H1 (cell line): ENCODE measurements around the gene RAD51B. TPM values are rescaled to one million over a fixed set of nuclear protein-coding genes. Genes with fewer than 3 reads are reported as not detected.

Experiments
- CTCF ChIA-PET: fragments of 300-600 bp; sonication (Branson Sonifier 250); formaldehyde crosslinking; loops from one replicate; lab custom pipeline; 2021; ENCODE audit not compliant: partially characterized antibody; lab: Charles Lee
- POLR2A ChIA-PET: fragments of 300-600 bp; sonication (Branson Sonifier 250); formaldehyde crosslinking; loops from one replicate; lab custom pipeline; 2021; ENCODE audit warnings: inconsistent platforms; ENCODE audit not compliant: partially characterized antibody; lab: Charles Lee
- DNase-seq, 2 experiments: peaks; one replicate each; pipeline versions ENCODE4 v3.0.0 to v3.0.0-alpha.2; 2010 to 2022; ENCODE audit warnings: low spot score in 2 of 2, low read depth in 1 of 2, mixed read lengths in 1 of 2
- FAIRE-seq: peaks from 2 replicates; lab custom pipeline; 2011; peaks lifted over from hg19 to GRCh38; lab: Jason Lieb, UNC
- H2AFZ ChIP-seq: 2 replicates; pipeline ENCODE4 v1.8.1; 2012; ENCODE audit warnings: low read length, inconsistent platforms
- H2AK5ac ChIP-seq: 2 replicates; pipeline ENCODE4 v1.6.1; 2013; ENCODE audit warnings: low read depth, low read length
- H2BK120ac ChIP-seq: replicated peaks from 2 replicates; pipeline ENCODE3; 2013; ENCODE audit warnings: low read depth, low read length, inconsistent platforms
- H2BK12ac ChIP-seq: 2 replicates; pipeline ENCODE4 v1.6.1; 2013; ENCODE audit warnings: low read depth, low read length
- H2BK15ac ChIP-seq: 2 replicates; pipeline ENCODE4 v1.6.1; 2013; ENCODE audit warnings: low read length
- H2BK20ac ChIP-seq: 2 replicates; pipeline ENCODE4 v1.6.1; 2013; ENCODE audit warnings: low read length
- H2BK5ac ChIP-seq: 2 replicates; pipeline ENCODE4 v1.6.1; 2013; ENCODE audit warnings: low read depth, low read length
- H3K14ac ChIP-seq: 2 replicates; pipeline ENCODE4 v1.6.1; 2013; ENCODE audit warnings: inconsistent platforms; ENCODE audit not compliant: insufficient read length
- H3K18ac ChIP-seq: 2 replicates; pipeline ENCODE4 v1.6.1; 2013; ENCODE audit warnings: low read length; ENCODE audit errors: extremely low read depth
- H3K23ac ChIP-seq: 2 replicates; pipeline ENCODE4 v1.6.1; 2013; ENCODE audit warnings: inconsistent platforms; ENCODE audit not compliant: insufficient read length
- H3K23me2 ChIP-seq: 2 replicates; pipeline ENCODE4 v1.6.1; 2013; ENCODE audit warnings: low read depth, low read length
- H3K27ac ChIP-seq: 2 replicates; pipeline ENCODE4 v1.6.1; 2011; ENCODE audit warnings: low read depth, low read length, inconsistent platforms
- H3K27me3 ChIP-seq, 4 experiments: replicated peaks in 1 of 4; 1 replicate in 1 of 4; 2 replicates in 3 of 4; pipeline versions ENCODE4 v1.6.1 to v1.8.1; 2011 to 2013; ENCODE audit warnings: low read length in 3 of 4, mild to moderate bottlenecking in 3 of 4, inconsistent platforms in 2 of 4, mixed read lengths in 2 of 4, moderate library complexity in 1 of 4; ENCODE audit not compliant: control insufficient read depth in 3 of 4, insufficient read depth in 3 of 4; ENCODE audit errors: extremely low read depth in 1 of 4
- H3K36me3 ChIP-seq, 4 experiments: 2 replicates each; pipeline versions ENCODE4 v1.6.1 to v1.8.1; 2011 to 2013; ENCODE audit warnings: mild to moderate bottlenecking in 4 of 4, low read length in 3 of 4, moderate library complexity in 2 of 4, control low read depth in 1 of 4, inconsistent platforms in 1 of 4; ENCODE audit not compliant: insufficient read depth in 4 of 4, control insufficient read depth in 2 of 4
- H3K4ac ChIP-seq: replicated peaks from 2 replicates; pipeline ENCODE3; 2013; ENCODE audit warnings: low read length, low read depth, mixed read lengths, inconsistent platforms; ENCODE audit not compliant: insufficient read length
- H3K4me1 ChIP-seq, 4 experiments: replicated peaks in 1 of 4; 1 replicate in 1 of 4; 2 replicates in 3 of 4; pipeline versions ENCODE4 v1.6.1 to v1.8.1; 2011 to 2013; ENCODE audit warnings: low read length in 3 of 4, inconsistent platforms in 2 of 4, mixed read lengths in 1 of 4; ENCODE audit not compliant: insufficient read depth in 4 of 4, control insufficient read depth in 3 of 4
- H3K4me2 ChIP-seq, 2 experiments: 2 replicates each; pipeline versions ENCODE4 v1.6.1 to v1.8.1; 2011 to 2013; ENCODE audit warnings: low read depth in 2 of 2, low read length in 2 of 2, control low read depth in 1 of 2, inconsistent platforms in 1 of 2, mild to moderate bottlenecking in 1 of 2; ENCODE audit not compliant: insufficient read depth in 1 of 2
- H3K4me3 ChIP-seq, 4 experiments: fragments of 200-600, 300-600 bp in 1 of 4; sonication (generic), shearing (Covaris generic), sonication (Bioruptor Twin) in 1 of 4; 2 replicates each; pipeline versions ENCODE4 v1.5.1 to v1.8.1; 2011 to 2016; ENCODE audit warnings: low read length in 4 of 4, low read depth in 3 of 4, control low read depth in 2 of 4, inconsistent platforms in 2 of 4, mild to moderate bottlenecking in 2 of 4, mixed read lengths in 1 of 4, moderate library complexity in 1 of 4; ENCODE audit not compliant: insufficient read depth in 2 of 4; ENCODE audit errors: extremely low read depth in 1 of 4
- H3K56ac ChIP-seq: replicated peaks from 2 replicates; pipeline ENCODE3; 2013; ENCODE audit warnings: low read depth, mild to moderate bottlenecking, mixed read lengths, low read length, inconsistent platforms; ENCODE audit not compliant: insufficient read length
- H3K79me1 ChIP-seq: 2 replicates; pipeline ENCODE4 v1.6.1; 2013; ENCODE audit warnings: low read depth, low read length, control low read depth
- H3K79me2 ChIP-seq, 2 experiments: 2 replicates each; pipeline versions ENCODE4 v1.6.1 to v1.8.1; 2012 to 2013; ENCODE audit warnings: low read length in 2 of 2, mild to moderate bottlenecking in 2 of 2, inconsistent platforms in 1 of 2; ENCODE audit not compliant: insufficient read depth in 2 of 2, control insufficient read depth in 1 of 2
- H3K9ac ChIP-seq, 4 experiments: replicated peaks in 1 of 4; 1 replicate in 1 of 4; 2 replicates in 3 of 4; pipeline versions ENCODE4 v1.6.1 to v1.8.1; 2011 to 2013; ENCODE audit warnings: low read depth in 3 of 4, low read length in 3 of 4, control low read depth in 2 of 4, mild to moderate bottlenecking in 2 of 4, moderate library complexity in 2 of 4, inconsistent platforms in 1 of 4; ENCODE audit errors: extremely low read depth in 1 of 4
- H3K9me3 ChIP-seq, 2 experiments: 2 replicates each; pipeline versions ENCODE4 v1.6.1 to v1.8.1; 2012 to 2013; ENCODE audit warnings: mild to moderate bottlenecking in 2 of 2, moderate library complexity in 2 of 2, control low read depth in 1 of 2, inconsistent platforms in 1 of 2, low read depth in 1 of 2, low read length in 1 of 2, mixed read lengths in 1 of 2; ENCODE audit not compliant: insufficient read depth in 2 of 2
- H4K20me1 ChIP-seq, 2 experiments: replicated peaks in 1 of 2; 2 replicates each; pipeline versions ENCODE3 to v1.8.1; 2011 to 2013; ENCODE audit warnings: inconsistent platforms in 2 of 2, low read length in 2 of 2, mild to moderate bottlenecking in 1 of 2; ENCODE audit not compliant: insufficient read depth in 2 of 2, control insufficient read depth in 1 of 2
- H4K5ac ChIP-seq: 2 replicates; pipeline ENCODE4 v1.6.1; 2013; ENCODE audit warnings: low read length, low read depth, mixed read lengths, inconsistent platforms; ENCODE audit not compliant: insufficient read length
- H4K8ac ChIP-seq: 2 replicates; pipeline ENCODE4 v1.8.0; 2013; ENCODE audit warnings: mild to moderate bottlenecking, moderate library complexity, low read length, inconsistent platforms; ENCODE audit not compliant: insufficient read depth; ENCODE audit errors: extremely low read depth
- H4K91ac ChIP-seq: replicated peaks from 2 replicates; pipeline ENCODE3; 2013; ENCODE audit warnings: low read length, mixed read lengths, inconsistent platforms; ENCODE audit not compliant: insufficient read length
- KDM1A ChIP-seq: fragments of 200-600, 300-600 bp; sonication (generic); IDR thresholded peaks from 2 replicates; pipeline ENCODE4 v1.7.1; 2016; ENCODE audit warnings: mild to moderate bottlenecking, low read length, borderline replicate concordance
- RAD21 ChIP-seq, 2 experiments: IDR thresholded peaks in 1 of 2; conservative IDR thresholded peaks in 1 of 2; 2 replicates each; pipeline ENCODE4 v1.6.1; 2011; ENCODE audit warnings: low read depth in 2 of 2, low read length in 2 of 2, improper control_type of control experiment in 1 of 2, inconsistent platforms in 1 of 2, mild to moderate bottlenecking in 1 of 2, moderate library complexity in 1 of 2
- WGBS, 2 experiments: shearing (Covaris generic) in 1 of 2; methylation state at CpG; one replicate each; pipeline versions ENCODE4 v1.1.6 to v1.1.7; 2013 to 2015; ENCODE audit warnings: low lambda C conversion rate in 2 of 2, mixed read lengths in 2 of 2, inconsistent platforms in 1 of 2, low coverage in 1 of 2, missing lambda C conversion rate in 1 of 2; ENCODE audit not compliant: insufficient replicate concordance in 2 of 2, insufficient coverage in 1 of 2, insufficient read length in 1 of 2; ENCODE audit errors: extremely low coverage in 1 of 2, missing lambda C conversion rate in 1 of 2; 5-methylcytosine and 5-hydroxymethylcytosine counted together
- polyA plus RNA-seq, 7 experiments: library from polyadenylated mRNA; depleted of rRNA in 3 of 7; stranded (reverse) in 5 of 7; unstranded in 2 of 7; fragments of >200 nt in 5 of 7; fragments of 200-250 nt in 2 of 7; gene quantifications; 1 replicate in 5 of 7; 2 replicates in 1 of 7; 4 replicates in 1 of 7; pipeline versions ENCODE4 v1.2.1 to v1.2.3, GENCODE V29; 2011 to 2013; ENCODE audit warnings: missing spikeins in 2 of 7, mixed read lengths in 2 of 7
- total RNA-seq: library from RNA; stranded (reverse); fragmentation: NEBNext Ultra II Directional; extraction: Animal tissue kit (Norgen Biotek cat#: 25700); gene quantifications from 2 replicates; pipeline ENCODE4 v1.2.1, GENCODE V29; 2021
- TF ChIP-seq, protein P1 (sequence below), 3 experiments: IDR thresholded peaks; 1 replicate in 2 of 3; 2 replicates in 1 of 3; pipeline versions ENCODE4 v1.5.1 to v1.6.1; 2011; ENCODE audit warnings: low read length in 3 of 3, mild to moderate bottlenecking in 3 of 3, inconsistent platforms in 2 of 3, low read depth in 1 of 3, moderate library complexity in 1 of 3; ENCODE audit not compliant: insufficient read depth in 1 of 3; ENCODE audit errors: control extremely low read depth in 1 of 3
- TF ChIP-seq, protein P2 (sequence below): IDR thresholded peaks from 2 replicates; pipeline ENCODE4 v1.6.1; 2012; ENCODE audit warnings: inconsistent platforms

The RAD51B gene
- total and polyA plus RNA-seq, 2 of the 8 experiments (the other 6 are each of a cell fraction or from before 2014, with no cell fraction given), result 3.9 to 14.9 TPM

DNA sequence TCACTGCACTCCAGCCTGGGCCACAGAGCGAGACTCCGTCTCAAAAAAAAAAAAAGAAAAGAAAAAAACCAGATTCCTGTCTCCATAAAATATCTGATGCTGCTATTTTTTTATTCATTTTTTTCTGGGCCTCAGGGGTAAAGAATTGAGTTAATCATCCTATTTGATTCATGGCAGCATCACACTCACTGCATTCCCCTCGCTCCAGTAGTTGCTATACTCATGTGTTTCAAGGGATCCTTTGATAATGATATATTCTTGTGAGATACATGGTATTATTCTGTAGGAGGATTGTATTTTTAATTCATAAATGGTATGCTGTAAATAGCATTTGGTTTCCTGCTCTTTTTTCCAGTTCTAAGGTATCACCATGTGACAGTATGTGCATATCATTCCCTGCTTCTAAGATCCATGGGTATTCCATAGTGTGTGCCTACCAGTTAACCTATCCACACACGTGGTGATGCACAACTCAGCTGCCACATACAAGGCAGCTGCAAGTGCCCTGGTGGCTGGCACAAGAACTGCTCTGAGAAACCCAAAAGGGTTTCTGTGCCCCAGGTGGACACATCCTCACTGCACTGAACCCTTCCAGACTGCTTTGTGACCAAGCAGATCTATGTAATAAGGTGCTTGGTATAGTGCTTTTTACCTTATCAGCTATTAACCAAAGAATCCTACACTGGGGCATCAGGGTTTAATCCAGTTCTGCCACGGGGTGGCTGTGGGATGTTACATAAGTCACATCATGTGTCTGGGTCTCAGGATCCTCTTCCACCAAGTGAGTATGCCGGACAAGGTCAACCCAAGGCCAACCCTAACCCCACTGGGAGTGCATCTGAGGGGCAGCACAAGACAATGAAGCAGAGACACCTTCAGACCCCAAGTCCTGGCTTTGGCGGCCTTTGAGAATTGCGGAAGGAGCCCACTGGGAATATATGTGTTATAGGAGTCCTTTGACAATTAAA is 898.7 kb downstream of the RAD51B start:
- POLR2A ChIA-PET, result interaction anchor here (1.7 kb wide), 1 partner anchor 75 kb away, joined by 5 read pairs; the partner anchor contains the start of gene ZFP36L1
- CTCF ChIA-PET, result interaction anchor here (0.7 to 6.8 kb wide), 26 partner anchors 10 to 781 kb away, joined by 3 to 50 read pairs (median 4); no protein-coding TSS in a partner anchor

More for the DNA sequence above, 898.7 kb downstream of the RAD51B start:
- Histone ChIP-seq H4K20me1 (no peaks in the 10 kb centered on the region), H3K79me1 (no peaks in the 10 kb centered on the region), H3K27me3 (no peaks in the 10 kb centered on the region; a peak in 2 of 7 replicates), H4K5ac (no peak overlapping the region), H3K4ac (no peak overlapping the region), H2BK5ac (no peak overlapping the region), H2AFZ (no peak overlapping the region), H3K4me1 (no peaks in the 10 kb centered on the region; a peak in 1 of 7 replicates), H3K9me3 (no peaks in the 10 kb centered on the region), H3K79me2 (no peaks in the 10 kb centered on the region), H2BK15ac (no peak overlapping the region), H4K8ac (no peak overlapping the region), H3K23me2 (no peaks in the 10 kb centered on the region), H2BK120ac (no peak overlapping the region), H3K23ac (no peak overlapping the region), H4K91ac (no peak overlapping the region), H3K4me3 (no peak overlapping the region), H3K36me3 (no peaks in the 10 kb centered on the region), H3K9ac (no peak overlapping the region), H2AK5ac (no peak overlapping the region), H3K18ac (no peak overlapping the region), H2BK20ac (no peak overlapping the region), H3K4me2 (no peak overlapping the region), H2BK12ac (no peak overlapping the region), H3K27ac (no peak overlapping the region), H3K56ac (no peak overlapping the region), H3K14ac (no peak overlapping the region)
- 86% methylated on average over 6 of the region's 8 CpGs; no CpG with 5 or more reads in 1 of the 2 experiments for WGBS, 2 experiments
- DNase-seq (no peak), FAIRE-seq (no peak)
- peak; percentile 36 to 55; a peak in 3 of 4 replicates for TF ChIP-seq RAD21 (IDR thresholded peaks at IDR 0.05 in 1 of 2, conservative IDR thresholded peaks at IDR 0.05 in 1 of 2; ENCODE audit: low read depth in 2 of 2, low read length in 2 of 2)
- TF ChIP-seq, protein P1, sequence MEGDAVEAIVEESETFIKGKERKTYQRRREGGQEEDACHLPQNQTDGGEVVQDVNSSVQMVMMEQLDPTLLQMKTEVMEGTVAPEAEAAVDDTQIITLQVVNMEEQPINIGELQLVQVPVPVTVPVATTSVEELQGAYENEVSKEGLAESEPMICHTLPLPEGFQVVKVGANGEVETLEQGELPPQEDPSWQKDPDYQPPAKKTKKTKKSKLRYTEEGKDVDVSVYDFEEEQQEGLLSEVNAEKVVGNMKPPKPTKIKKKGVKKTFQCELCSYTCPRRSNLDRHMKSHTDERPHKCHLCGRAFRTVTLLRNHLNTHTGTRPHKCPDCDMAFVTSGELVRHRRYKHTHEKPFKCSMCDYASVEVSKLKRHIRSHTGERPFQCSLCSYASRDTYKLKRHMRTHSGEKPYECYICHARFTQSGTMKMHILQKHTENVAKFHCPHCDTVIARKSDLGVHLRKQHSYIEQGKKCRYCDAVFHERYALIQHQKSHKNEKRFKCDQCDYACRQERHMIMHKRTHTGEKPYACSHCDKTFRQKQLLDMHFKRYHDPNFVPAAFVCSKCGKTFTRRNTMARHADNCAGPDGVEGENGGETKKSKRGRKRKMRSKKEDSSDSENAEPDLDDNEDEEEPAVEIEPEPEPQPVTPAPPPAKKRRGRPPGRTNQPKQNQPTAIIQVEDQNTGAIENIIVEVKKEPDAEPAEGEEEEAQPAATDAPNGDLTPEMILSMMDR (IDR thresholded peaks at IDR 0.05; ENCODE audit: control extremely low read depth in 1 of 3, insufficient read depth in 1 of 3, low read depth in 1 of 3, low read length in 3 of 3), result peak; percentile 53 to 77 (median 65)
- TF ChIP-seq KDM1A, result no peak
- TF ChIP-seq, protein P2, sequence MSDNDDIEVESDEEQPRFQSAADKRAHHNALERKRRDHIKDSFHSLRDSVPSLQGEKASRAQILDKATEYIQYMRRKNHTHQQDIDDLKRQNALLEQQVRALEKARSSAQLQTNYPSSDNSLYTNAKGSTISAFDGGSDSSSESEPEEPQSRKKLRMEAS, result 0 out of 2 replicates have a peak, but pooled peaks have one; percentile 12
